Panc1 (cell line): ENCODE measurements around the gene IGFBP3. TPM values are rescaled to one million over a fixed set of nuclear protein-coding genes. Genes with fewer than 3 reads are reported as not detected.

ENCODE experiments used
- ATAC-seq: fragments of 200-7000 bp; cut with Tn5 transposase; 2 replicates; pipeline ENCODE4 v1.9.1; 2020; ENCODE audit warnings: mild to moderate bottlenecking, moderate library complexity
- BruUV-seq: library from RNA; stranded (reverse); fragments of 400-500 nt; replicated peaks from 2 replicates; lab custom pipeline; 2021; lab: Mats Ljungman, UMichigan
- CTCF ChIA-PET: fragments of 300-600 bp; sonication (Branson Sonifier 250); formaldehyde crosslinking; loops from one replicate; lab custom pipeline; 2022; ENCODE audit warnings: antibody characterized with exemption; lab: Charles Lee
- POLR2A ChIA-PET: fragments of 300-600 bp; sonication (Branson Sonifier 250); formaldehyde crosslinking; loops from one replicate; lab custom pipeline; 2022; ENCODE audit warnings: antibody characterized with exemption; lab: Charles Lee
- DNase-seq: peaks from one replicate; pipeline ENCODE4 v3.0.0-alpha.2; 2010; ENCODE audit warnings: low read depth, low spot score
- H3K27ac ChIP-seq: 2 replicates; pipeline ENCODE4 v1.5.1; 2011; ENCODE audit warnings: mild to moderate bottlenecking, low read length, inconsistent platforms
- H3K27me3 ChIP-seq: fragments of 200-500 bp; sonication (Bioruptor generic); 2 replicates; pipeline ENCODE4 v1.6.0; 2014; ENCODE audit warnings: low read length, inconsistent platforms; ENCODE audit not compliant: control insufficient read depth, insufficient read depth
- H3K36me3 ChIP-seq: fragments of 200-500 bp; sonication (Bioruptor generic); 2 replicates; pipeline ENCODE4 v1.5.1; 2014; ENCODE audit warnings: inconsistent platforms, mild to moderate bottlenecking, low read length, moderate library complexity; ENCODE audit not compliant: control insufficient read depth, insufficient read depth
- H3K4me1 ChIP-seq: 2 replicates; pipeline ENCODE4 v1.5.1; 2011; ENCODE audit warnings: inconsistent platforms, mild to moderate bottlenecking, low read length, moderate library complexity; ENCODE audit not compliant: control insufficient read depth, insufficient read depth
- H3K4me3 ChIP-seq, 2 experiments: 2 replicates each; pipeline ENCODE4 v1.5.1; 2011 to 2012; ENCODE audit warnings: low read depth in 2 of 2, low read length in 2 of 2, mild to moderate bottlenecking in 2 of 2, inconsistent platforms in 1 of 2, moderate library complexity in 1 of 2
- H3K9me3 ChIP-seq: fragments of 200-500 bp; sonication (Bioruptor generic); 2 replicates; pipeline ENCODE4 v1.5.1; 2014; ENCODE audit warnings: low read depth, mild to moderate bottlenecking, inconsistent platforms, low read length, moderate library complexity; ENCODE audit not compliant: control insufficient read depth, insufficient read depth
- POLR2AphosphoS5 ChIP-seq: IDR thresholded peaks from 2 replicates; pipeline ENCODE4 v1.6.1; 2012; ENCODE audit warnings: mild to moderate bottlenecking, low read depth, low read length, moderate library complexity
- REST ChIP-seq, 2 experiments: IDR thresholded peaks; 2 replicates each; pipeline ENCODE4 v1.6.1; 2011 to 2012; ENCODE audit warnings: low read depth in 2 of 2, control low read depth in 1 of 2, low read length in 1 of 2, mild to moderate bottlenecking in 1 of 2, moderate library complexity in 1 of 2; ENCODE audit not compliant: insufficient read depth in 1 of 2
- SIN3A ChIP-seq: IDR thresholded peaks from 2 replicates; pipeline ENCODE4 v1.6.1; 2012; ENCODE audit warnings: low read depth, mild to moderate bottlenecking, low read length, moderate library complexity, borderline replicate concordance; ENCODE audit not compliant: insufficient read depth
- TCF7L2 ChIP-seq: IDR thresholded peaks from 2 replicates; pipeline ENCODE4 v1.6.1; 2011; ENCODE audit warnings: mild to moderate bottlenecking, low read depth, low read length, inconsistent platforms
- in situ Hi-C: cut with HindIII; loops from 2 replicates; pipeline ENCODE4 v1.10.0; 2016; ENCODE audit warnings: low sequenced_read_pairs, low pct_unique_long_range_greater_than_20kb
- intact Hi-C: fragments of 100-400 bp; cut with micrococcal nuclease; formaldehyde crosslinking; loops from one replicate; pipeline ENCODE4 v1.10.0; 2022; ENCODE audit not compliant: unreplicated experiment
- total RNA-seq: library from RNA; stranded (reverse); gene quantifications from one replicate; pipeline ENCODE4 v1.2.1, GENCODE V29; 2021; ENCODE audit not compliant: unreplicated experiment
- TF ChIP-seq, protein P1 (sequence below): fragments of 450-650 bp; IDR thresholded peaks from 2 replicates; pipeline ENCODE4 v1.5.1; 2017; ENCODE audit warnings: mild to moderate bottlenecking

IGFBP3 gene
- total RNA-seq, 1 experiment from 2014 or later = 6.0 TPM

DNA sequence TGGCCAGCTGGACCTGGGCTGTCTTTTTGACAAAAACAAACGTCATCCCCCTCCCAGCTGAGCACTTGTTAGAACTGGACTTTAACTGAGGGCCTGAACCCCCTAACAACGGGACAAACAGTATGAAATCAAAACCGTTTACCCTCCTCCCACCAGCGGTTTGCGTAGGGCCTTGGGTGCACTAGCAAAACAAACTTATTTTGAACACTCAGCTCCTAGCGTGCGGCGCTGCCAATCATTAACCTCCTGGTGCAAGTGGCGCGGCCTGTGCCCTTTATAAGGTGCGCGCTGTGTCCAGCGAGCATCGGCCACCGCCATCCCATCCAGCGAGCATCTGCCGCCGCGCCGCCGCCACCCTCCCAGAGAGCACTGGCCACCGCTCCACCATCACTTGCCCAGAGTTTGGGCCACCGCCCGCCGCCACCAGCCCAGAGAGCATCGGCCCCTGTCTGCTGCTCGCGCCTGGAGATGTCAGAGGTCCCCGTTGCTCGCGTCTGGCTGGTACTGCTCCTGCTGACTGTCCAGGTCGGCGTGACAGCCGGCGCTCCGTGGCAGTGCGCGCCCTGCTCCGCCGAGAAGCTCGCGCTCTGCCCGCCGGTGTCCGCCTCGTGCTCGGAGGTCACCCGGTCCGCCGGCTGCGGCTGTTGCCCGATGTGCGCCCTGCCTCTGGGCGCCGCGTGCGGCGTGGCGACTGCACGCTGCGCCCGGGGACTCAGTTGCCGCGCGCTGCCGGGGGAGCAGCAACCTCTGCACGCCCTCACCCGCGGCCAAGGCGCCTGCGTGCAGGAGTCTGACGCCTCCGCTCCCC, 32.7 kb downstream of the IGFBP3 start, which contains the start of gene IGFBP1:
TSS of gene IGFBP1 (plus strand) at position 304 of the 808 bp plus-strand sequence. CDS start at position 469, 165 bp downstream.
- H3K4me3 ChIP-seq = peak within 1 kb of the TSS; percentile 35 to 48
- no peak within 1 kb of the TSS for H3K27ac ChIP-seq
- ChIA-PET CTCF (interaction anchor here (0.9 kb wide), 1 partner anchor 19 kb away, joined by 3 read pairs; no protein-coding TSS in a partner anchor), POLR2A (interaction anchor here (0.5 kb wide), 1 partner anchor 19 kb away, joined by 6 read pairs; no protein-coding TSS in a partner anchor)
- no peaks in the 10 kb centered on the region; the same call in 1 of the 2 replicates for H3K4me1 ChIP-seq
- in situ Hi-C loops = no loop called here
- no peaks in the 10 kb centered on the region for H3K9me3 ChIP-seq
- DNase-seq (no peak), ATAC-seq (peak; percentile 72)
- BruUV-seq = no TSS peak
- peaks cover 33% of the 10 kb centered on the region for H3K27me3 ChIP-seq
- intact Hi-C loops = no loop called here
- H3K36me3 ChIP-seq = no peaks in the 10 kb centered on the region
- TF ChIP-seq REST (IDR thresholded peaks at IDR 0.05; ENCODE audit: insufficient read depth in 1 of 2, low read depth in 2 of 2, low read length in 1 of 2) = no peak
- TF ChIP-seq TCF7L2 = no peak
- no peak for TF ChIP-seq POLR2AphosphoS5
- TF ChIP-seq SIN3A = no peak
- TF ChIP-seq, protein P1, sequence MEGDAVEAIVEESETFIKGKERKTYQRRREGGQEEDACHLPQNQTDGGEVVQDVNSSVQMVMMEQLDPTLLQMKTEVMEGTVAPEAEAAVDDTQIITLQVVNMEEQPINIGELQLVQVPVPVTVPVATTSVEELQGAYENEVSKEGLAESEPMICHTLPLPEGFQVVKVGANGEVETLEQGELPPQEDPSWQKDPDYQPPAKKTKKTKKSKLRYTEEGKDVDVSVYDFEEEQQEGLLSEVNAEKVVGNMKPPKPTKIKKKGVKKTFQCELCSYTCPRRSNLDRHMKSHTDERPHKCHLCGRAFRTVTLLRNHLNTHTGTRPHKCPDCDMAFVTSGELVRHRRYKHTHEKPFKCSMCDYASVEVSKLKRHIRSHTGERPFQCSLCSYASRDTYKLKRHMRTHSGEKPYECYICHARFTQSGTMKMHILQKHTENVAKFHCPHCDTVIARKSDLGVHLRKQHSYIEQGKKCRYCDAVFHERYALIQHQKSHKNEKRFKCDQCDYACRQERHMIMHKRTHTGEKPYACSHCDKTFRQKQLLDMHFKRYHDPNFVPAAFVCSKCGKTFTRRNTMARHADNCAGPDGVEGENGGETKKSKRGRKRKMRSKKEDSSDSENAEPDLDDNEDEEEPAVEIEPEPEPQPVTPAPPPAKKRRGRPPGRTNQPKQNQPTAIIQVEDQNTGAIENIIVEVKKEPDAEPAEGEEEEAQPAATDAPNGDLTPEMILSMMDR = no peak

DNA sequence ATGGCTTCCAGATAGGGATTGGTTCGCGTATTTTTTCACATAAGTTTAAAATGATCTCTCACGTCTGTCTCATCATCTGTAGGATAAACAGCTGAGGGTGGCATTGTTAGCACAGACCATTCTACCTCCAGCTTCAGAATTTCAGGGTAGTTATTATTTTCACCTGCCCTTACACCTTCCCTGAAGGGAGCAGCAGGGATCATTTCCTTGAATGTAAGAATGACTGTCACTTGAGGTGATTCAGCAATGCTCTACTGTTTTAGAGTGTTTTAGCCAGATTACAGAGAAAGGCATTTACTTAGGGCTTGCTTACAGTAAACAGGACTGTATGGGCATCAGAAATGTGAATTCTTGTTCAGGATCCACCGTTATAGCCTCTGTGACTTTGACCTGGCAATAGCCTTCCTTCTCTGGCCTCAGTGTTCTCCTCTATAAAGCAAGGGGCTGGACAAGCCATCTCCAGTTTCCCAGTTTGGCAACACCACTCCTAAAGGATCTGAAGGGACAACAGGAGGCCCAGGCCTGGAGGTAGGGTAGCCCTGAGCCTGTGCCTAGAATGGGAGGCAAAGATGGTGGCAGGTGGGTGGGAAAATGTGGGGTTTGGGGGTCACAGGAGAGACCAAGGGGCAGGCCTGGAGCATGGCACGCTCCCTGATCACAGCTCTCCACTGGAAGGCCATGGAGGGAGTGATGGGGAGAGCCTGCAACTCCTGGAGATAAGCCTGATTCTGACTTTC, 34.0 kb downstream of the IGFBP3 start:
- ATAC-seq (no peak), DNase-seq (no peak)
- POLR2A ChIA-PET = no interaction called here
- Histone ChIP-seq H3K27ac (no peak overlapping the region), H3K9me3 (no peaks in the 10 kb centered on the region), H3K4me1 (no peaks in the 10 kb centered on the region; the same call in 1 of the 2 replicates), H3K4me3 (no peak overlapping the region), H3K27me3 (peaks cover 30% of the 10 kb centered on the region), H3K36me3 (no peaks in the 10 kb centered on the region)
- in situ Hi-C loops = no loop called here
- BruUV-seq = no TSS peak
- intact Hi-C loops = no loop called here
- CTCF ChIA-PET = no interaction called here
- no peak for TF ChIP-seq REST (IDR thresholded peaks at IDR 0.05; ENCODE audit: insufficient read depth in 1 of 2, low read depth in 2 of 2, low read length in 1 of 2)
- TF ChIP-seq, protein P1 = no peak
